HepG2 (cell line): ENCODE results near the gene GALR3. TPM values are rescaled to one million over a fixed set of nuclear protein-coding genes. Genes with fewer than 3 reads are reported as not detected.
A peak's percentile ranks its signal among the peaks of the same experiment; 100 is the strongest.

ENCODE experiments used
- ATAC-seq: fragments of 200-7000 bp; cut with Tn5 transposase; 3 replicates; pipeline ENCODE4 v1.9.1; 2020; ENCODE audit warnings: mild to moderate bottlenecking, moderate library complexity
- BruUV-seq: library from RNA; stranded (reverse); fragments of 400-500 nt; replicated peaks from 2 replicates; lab custom pipeline; 2021; lab: Mats Ljungman, UMichigan
- CTCF ChIA-PET: fragments of 300-600 bp; formaldehyde crosslinking; extraction: SDS; loops from one replicate; lab custom pipeline; 2021; ENCODE audit warnings: low total read pairs, inconsistent platforms, low intra/inter-chr PET ratio; lab: Yijun Ruan, JAX
- POLR2A ChIA-PET: fragments of 350-600 bp; sonication (Branson Sonifier 250); formaldehyde crosslinking; loops from one replicate; lab custom pipeline; 2020; ENCODE audit warnings: antibody characterized with exemption, inconsistent platforms; lab: Yijun Ruan, JAX
- DNase-seq: peaks from one replicate; pipeline ENCODE4 v3.0.0-alpha.2; 2015; ENCODE audit warnings: low spot score
- FAIRE-seq: peaks from 3 replicates; lab custom pipeline; 2011; peaks lifted over from hg19 to GRCh38; lab: Jason Lieb, UNC
- H2AFZ ChIP-seq: one replicate; pipeline ENCODE4 v1.6.1; 2011; ENCODE audit warnings: low read length, inconsistent platforms
- H3K27ac ChIP-seq: fragments of 300-600 bp; 3 replicates; pipeline ENCODE4 v1.8.0; 2011; ENCODE audit warnings: mixed run types, mild to moderate bottlenecking, mixed read lengths, low read length, inconsistent platforms; ENCODE audit not compliant: insufficient read depth; ENCODE audit errors: extremely low read length
- H3K27me3 ChIP-seq, 2 experiments: fragments of 200-600 bp in 1 of 2; 2 replicates in 1 of 2; 3 replicates in 1 of 2; pipeline versions ENCODE4 v1.6.0 to v1.8.0; 2011; ENCODE audit warnings: low read length in 2 of 2, mild to moderate bottlenecking in 2 of 2, moderate library complexity in 2 of 2, inconsistent platforms in 1 of 2; ENCODE audit not compliant: insufficient read depth in 2 of 2, control insufficient read depth in 1 of 2
- H3K36me3 ChIP-seq, 2 experiments: fragments of 200-600 bp in 1 of 2; replicated peaks in 1 of 2; 2 replicates in 1 of 2; 3 replicates in 1 of 2; pipeline versions ENCODE4 v1.5.1 to v1.8.0; 2011; ENCODE audit warnings: low read length in 2 of 2, inconsistent platforms in 1 of 2; ENCODE audit not compliant: insufficient read depth in 2 of 2, control insufficient read depth in 1 of 2
- H3K4me1 ChIP-seq: 2 replicates; pipeline ENCODE4 v1.5.1; 2012; ENCODE audit warnings: low read length, inconsistent platforms; ENCODE audit not compliant: insufficient read depth
- H3K4me2 ChIP-seq: 2 replicates; pipeline ENCODE4 v1.6.0; 2011; ENCODE audit warnings: low read depth, low read length, inconsistent platforms
- H3K4me3 ChIP-seq, 3 experiments: fragments of 200-600 bp in 1 of 3; sonication (generic), shearing (Covaris generic) in 1 of 3; replicated peaks in 1 of 3; 2 replicates each; pipeline ENCODE4 v1.5.1; 2011 to 2016; ENCODE audit warnings: low read length in 3 of 3, inconsistent platforms in 2 of 3, low read depth in 2 of 3, mild to moderate bottlenecking in 2 of 3, control low read depth in 1 of 3, mixed read lengths in 1 of 3; ENCODE audit not compliant: insufficient read depth in 1 of 3
- H3K79me2 ChIP-seq: one replicate; pipeline ENCODE4 v1.6.1; 2011; ENCODE audit warnings: low read length, inconsistent platforms; ENCODE audit not compliant: insufficient read depth
- H3K9ac ChIP-seq: 2 replicates; pipeline ENCODE4 v1.6.0; 2011; ENCODE audit warnings: mild to moderate bottlenecking, low read depth, low read length, inconsistent platforms; ENCODE audit not compliant: insufficient read depth
- H3K9me3 ChIP-seq: 2 replicates; pipeline ENCODE4 v1.5.1; 2012; ENCODE audit warnings: mild to moderate bottlenecking, low read length
- H4K20me1 ChIP-seq: 2 replicates; pipeline ENCODE4 v1.6.0; 2011; ENCODE audit warnings: inconsistent platforms, mild to moderate bottlenecking, low read length, moderate library complexity; ENCODE audit not compliant: insufficient read depth
- AGO1 ChIP-seq: fragments of 200-400 bp; formaldehyde crosslinking; IDR thresholded peaks from 2 replicates; pipeline ENCODE4 v1.6.1; 2017; ENCODE audit warnings: mild to moderate bottlenecking, low read depth, low read length, moderate library complexity; ENCODE audit not compliant: poor library complexity, severe bottlenecking
- AGO2 ChIP-seq: fragments of 200-400 bp; formaldehyde crosslinking; optimal IDR thresholded peaks from 2 replicates; pipeline ENCODE3; 2017; ENCODE audit warnings: mild to moderate bottlenecking, low read depth, low read length, moderate library complexity
- FOXM1 ChIP-seq: sonication (generic); formaldehyde crosslinking; IDR thresholded peaks from 2 replicates; pipeline ENCODE4 v1.5.0; 2020; ENCODE audit warnings: missing genetic modification reagents
- HNF4A ChIP-seq: sonication (generic); formaldehyde crosslinking; IDR thresholded peaks from 2 replicates; pipeline ENCODE4 v1.4.0; 2020; ENCODE audit warnings: missing genetic modification reagents
- MBNL3 ChIP-seq: fragments of 250-450 bp; sonication (Bioruptor Pico); conservative IDR thresholded peaks from 2 replicates; pipeline ENCODE4 v1.8.0; 2022; ENCODE audit warnings: mild to moderate bottlenecking, inconsistent platforms
- NR2F6 ChIP-seq, 2 experiments: IDR thresholded peaks; 2 replicates each; pipeline ENCODE4 v1.6.1; 2016; ENCODE audit warnings: antibody characterized with exemption in 1 of 2, mild to moderate bottlenecking in 1 of 2
- PHF8 ChIP-seq: sonication (generic); formaldehyde crosslinking; IDR thresholded peaks from 2 replicates; pipeline ENCODE4 v1.5.0; 2020; ENCODE audit warnings: missing genetic modification reagents
- SAP130 ChIP-seq: IDR thresholded peaks from 2 replicates; pipeline ENCODE4 v1.6.1; 2016; ENCODE audit warnings: low read depth
- TCF7L2 ChIP-seq: IDR thresholded peaks from 2 replicates; pipeline ENCODE4 v1.6.1; 2011; ENCODE audit warnings: mild to moderate bottlenecking, low read depth, low read length, moderate library complexity
- ZBTB38 ChIP-seq: sonication (generic); formaldehyde crosslinking; IDR thresholded peaks from 2 replicates; pipeline ENCODE4 v1.5.1; 2020; ENCODE audit warnings: mild to moderate bottlenecking, missing genetic modification reagents
- ZNF225 ChIP-seq: sonication (generic); formaldehyde crosslinking; IDR thresholded peaks from 2 replicates; pipeline ENCODE4 v1.4.0; 2020; ENCODE audit warnings: mild to moderate bottlenecking, missing genetic modification reagents
- ZNF616 ChIP-seq: sonication (generic); formaldehyde crosslinking; IDR thresholded peaks from 2 replicates; pipeline ENCODE4 v1.5.0; 2020; ENCODE audit warnings: low read depth, mild to moderate bottlenecking, missing genetic modification reagents
- ZNF674 ChIP-seq: sonication (generic); formaldehyde crosslinking; IDR thresholded peaks from 2 replicates; pipeline ENCODE4 v1.5.0; 2020; ENCODE audit warnings: low read depth, mild to moderate bottlenecking, missing genetic modification reagents
- WGBS: methylation state at CpG from one replicate; pipeline ENCODE4 v1.1.6; 2017; ENCODE audit warnings: low lambda C conversion rate; 5-methylcytosine and 5-hydroxymethylcytosine counted together
- in situ Hi-C: cut with HindIII; loops from 2 replicates; pipeline ENCODE4 v1.10.0; 2017; ENCODE audit warnings: low pct_unique_long_range_greater_than_20kb; ENCODE audit not compliant: extremely low pct_ligation_motif_present
- intact Hi-C: fragments of 100-400 bp; cut with micrococcal nuclease; formaldehyde crosslinking; loops from one replicate; pipeline ENCODE4 v1.10.0; 2022; ENCODE audit not compliant: unreplicated experiment
- polyA plus RNA-seq, 8 experiments: library from polyadenylated mRNA; depleted of rRNA in 3 of 8; stranded (reverse) in 7 of 8; unstranded in 1 of 8; fragments of >200 nt; fragmentation: Illumina TruSeq in 4 of 8; extraction: Trizol in 4 of 8; gene quantifications; 2 replicates each; pipeline versions ENCODE4 v1.2.1 to v1.2.3, GENCODE V29; 2011 to 2016; ENCODE audit warnings: low read depth in 4 of 8, missing spikeins in 1 of 8, mixed read lengths in 1 of 8; ENCODE audit not compliant: insufficient read depth in 1 of 8
- total RNA-seq, 5 experiments: library from RNA; depleted of rRNA; stranded (reverse); fragments of >200 nt; fragmentation: Illumina TruSeq; extraction: Trizol; gene quantifications; 2 replicates each; pipeline ENCODE4 v1.2.3, GENCODE V29; 2016; ENCODE audit warnings: low read depth in 1 of 5
- TF ChIP-seq, protein P1 (sequence below): sonication (generic); formaldehyde crosslinking; IDR thresholded peaks from 2 replicates; pipeline ENCODE4 v1.5.1; 2020; ENCODE audit warnings: mild to moderate bottlenecking, missing genetic modification reagents, moderate library complexity

Gene GALR3
- total and polyA plus RNA-seq, 2 of the 13 experiments (the other 11 are each of a cell fraction or from before 2014, with no cell fraction given): 0.13 TPM; not detected in 1

- peak overlapping the region; percentile 22; the same call in 1 of the 2 replicates for H3K4me2 ChIP-seq
- H3K9ac ChIP-seq: 0 out of 2 replicates have a peak overlapping the region, but pooled peaks have one; percentile 34
- peak overlapping the region; percentile 74 for H3K27ac ChIP-seq
- H3K4me3 ChIP-seq: no peak overlapping the region
- no peak overlapping the region for H2AFZ ChIP-seq
- intact Hi-C loops: no loop called here
- TF ChIP-seq ZNF674 (CRISPR knock-in tag) (no peak), MBNL3 (CRISPR knock-in tag) (no peak), AGO2 (peak; percentile 69), SAP130 (no peak), ZNF616 (CRISPR knock-in tag) (no peak)
- CTCF ChIA-PET: no interaction called here
- H3K4me1 ChIP-seq: peaks cover 28% of the 10 kb centered on the region
- DNase-seq: no peak
- in situ Hi-C loops: no loop called here
- H3K27me3 ChIP-seq: no peaks in the 10 kb centered on the region
- no peak for ATAC-seq
- WGBS: 97% methylated on average over 11 of the region's 11 CpGs
- no TSS peak for BruUV-seq
- H3K36me3 ChIP-seq: peaks cover 32 to 50% of the 10 kb centered on the region in 2 experiments
- no peaks in the 10 kb centered on the region for H3K9me3 ChIP-seq
- no peak for FAIRE-seq
- POLR2A ChIA-PET: no interaction called here
- no peaks in the 10 kb centered on the region for H3K79me2 ChIP-seq
- no peaks in the 10 kb centered on the region for H4K20me1 ChIP-seq
Observed at GRCh38 chr22:37831472-37831871, 8.3 kb downstream of the GALR3 start.

- CTCF ChIA-PET: no interaction called here
- Histone ChIP-seq H3K9ac (peak overlapping the region; percentile 34; the same call in 1 of the 2 replicates), H2AFZ (no peak overlapping the region), H3K27me3 (no peaks in the 10 kb centered on the region), H3K9me3 (no peaks in the 10 kb centered on the region), H3K79me2 (no peaks in the 10 kb centered on the region), H3K4me2 (peak overlapping the region; percentile 22; the same call in 1 of the 2 replicates), H4K20me1 (no peaks in the 10 kb centered on the region), H3K4me3 (no peak overlapping the region), H3K4me1 (peaks cover 30% of the 10 kb centered on the region), H3K36me3 (peaks cover 34 to 57% of the 10 kb centered on the region in 2 experiments), H3K27ac (peak overlapping the region; percentile 74)
- POLR2A ChIA-PET: interaction anchor here (1.3 kb wide), 1 partner anchor 9 kb away, joined by 3 read pairs; the partner anchor contains the start of gene GALR3
- no TSS peak for BruUV-seq
- ATAC-seq (peak; percentile 80), DNase-seq (peak; percentile 35), FAIRE-seq (no peak)
- intact Hi-C loops: no loop called here
- in situ Hi-C loops: no loop called here
- 49% methylated on average over 9 of the region's 16 CpGs for WGBS
- TF ChIP-seq ZBTB38: peak; percentile 39
- TF ChIP-seq NR2F6 (IDR thresholded peaks at IDR 0.05): peak; percentile 48; the same call in 1 of the 2 replicates
- peak; percentile 57; the same call in 1 of the 2 replicates for TF ChIP-seq NR2F6 (CRISPR knock-in tag; IDR thresholded peaks at IDR 0.05)
- peak; percentile 8; the same call in 1 of the 2 replicates for TF ChIP-seq HNF4A (CRISPR knock-in tag)
- TF ChIP-seq ZNF225: no peak
- no peak for TF ChIP-seq PHF8 (CRISPR knock-in tag)
- no peak for TF ChIP-seq FOXM1
- TF ChIP-seq TCF7L2: no peak; the same call in 1 of the 2 replicates
- TF ChIP-seq AGO1: no peak
- TF ChIP-seq, protein P1, sequence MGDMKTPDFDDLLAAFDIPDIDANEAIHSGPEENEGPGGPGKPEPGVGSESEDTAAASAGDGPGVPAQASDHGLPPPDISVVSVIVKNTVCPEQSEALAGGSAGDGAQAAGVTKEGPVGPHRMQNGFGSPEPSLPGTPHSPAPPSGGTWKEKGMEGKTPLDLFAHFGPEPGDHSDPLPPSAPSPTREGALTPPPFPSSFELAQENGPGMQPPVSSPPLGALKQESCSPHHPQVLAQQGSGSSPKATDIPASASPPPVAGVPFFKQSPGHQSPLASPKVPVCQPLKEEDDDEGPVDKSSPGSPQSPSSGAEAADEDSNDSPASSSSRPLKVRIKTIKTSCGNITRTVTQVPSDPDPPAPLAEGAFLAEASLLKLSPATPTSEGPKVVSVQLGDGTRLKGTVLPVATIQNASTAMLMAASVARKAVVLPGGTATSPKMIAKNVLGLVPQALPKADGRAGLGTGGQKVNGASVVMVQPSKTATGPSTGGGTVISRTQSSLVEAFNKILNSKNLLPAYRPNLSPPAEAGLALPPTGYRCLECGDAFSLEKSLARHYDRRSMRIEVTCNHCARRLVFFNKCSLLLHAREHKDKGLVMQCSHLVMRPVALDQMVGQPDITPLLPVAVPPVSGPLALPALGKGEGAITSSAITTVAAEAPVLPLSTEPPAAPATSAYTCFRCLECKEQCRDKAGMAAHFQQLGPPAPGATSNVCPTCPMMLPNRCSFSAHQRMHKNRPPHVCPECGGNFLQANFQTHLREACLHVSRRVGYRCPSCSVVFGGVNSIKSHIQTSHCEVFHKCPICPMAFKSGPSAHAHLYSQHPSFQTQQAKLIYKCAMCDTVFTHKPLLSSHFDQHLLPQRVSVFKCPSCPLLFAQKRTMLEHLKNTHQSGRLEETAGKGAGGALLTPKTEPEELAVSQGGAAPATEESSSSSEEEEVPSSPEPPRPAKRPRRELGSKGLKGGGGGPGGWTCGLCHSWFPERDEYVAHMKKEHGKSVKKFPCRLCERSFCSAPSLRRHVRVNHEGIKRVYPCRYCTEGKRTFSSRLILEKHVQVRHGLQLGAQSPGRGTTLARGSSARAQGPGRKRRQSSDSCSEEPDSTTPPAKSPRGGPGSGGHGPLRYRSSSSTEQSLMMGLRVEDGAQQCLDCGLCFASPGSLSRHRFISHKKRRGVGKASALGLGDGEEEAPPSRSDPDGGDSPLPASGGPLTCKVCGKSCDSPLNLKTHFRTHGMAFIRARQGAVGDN (CRISPR knock-in tag): peak; percentile 81
Observed at GRCh38 chr22:37832022-37832857, 9.1 kb downstream of the GALR3 start.
